ENCODE results near the gene MGST1.

The MGST1 gene

DNA sequence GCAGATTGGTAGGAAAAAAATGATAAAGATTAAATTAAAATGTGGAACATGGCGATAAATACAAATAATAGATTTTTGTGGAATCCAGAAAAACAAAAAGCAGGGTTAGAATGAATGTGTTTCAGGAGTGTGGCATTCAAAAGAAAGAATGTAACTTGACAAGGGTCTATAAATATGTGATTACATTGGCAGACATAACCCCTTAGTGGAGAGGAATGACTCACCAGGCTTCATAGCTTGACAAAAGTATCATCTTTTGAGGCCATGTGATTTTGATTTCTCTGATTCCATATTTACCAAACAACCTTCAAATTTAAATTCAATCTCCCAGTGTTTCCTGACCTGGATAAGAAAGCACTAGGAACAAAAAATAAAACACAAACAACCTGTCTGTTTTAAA, 24.4 kb upstream of the MGST1 start:
- TF ChIP-seq CTCF (conservative IDR thresholded peaks at IDR 0.05): no peak
- no peak overlapping the region; the same call in 1 of the 2 replicates for H3K27ac ChIP-seq

GRCh38 chr12:16323638-16324037, 23.8 kb upstream of the MGST1 start:
- H3K27ac ChIP-seq: no peak overlapping the region; the same call in 1 of the 2 replicates
- TF ChIP-seq CTCF (conservative IDR thresholded peaks at IDR 0.05): no peak

DNA sequence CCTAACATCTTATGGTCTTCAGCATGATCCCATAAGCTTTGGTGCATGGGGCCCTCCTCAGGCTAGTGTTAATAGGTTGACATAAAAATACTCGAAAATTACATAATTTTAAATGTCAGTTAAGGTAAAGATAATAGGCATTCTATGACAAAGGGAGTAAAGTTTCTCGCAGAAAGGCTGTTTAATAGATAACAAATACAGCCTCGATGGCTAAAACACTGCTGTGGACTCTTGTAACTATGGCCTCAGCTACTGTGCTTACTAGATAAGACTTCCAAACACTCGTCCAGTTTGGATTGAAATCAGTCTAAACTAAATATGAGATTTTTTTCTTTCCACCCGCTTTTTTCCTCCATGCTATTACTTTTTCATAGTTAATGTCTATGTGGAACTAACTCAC, 23.2 kb upstream of the MGST1 start:
- TF ChIP-seq CTCF (conservative IDR thresholded peaks at IDR 0.05): no peak
- no peak overlapping the region for H3K27ac ChIP-seq

DNA sequence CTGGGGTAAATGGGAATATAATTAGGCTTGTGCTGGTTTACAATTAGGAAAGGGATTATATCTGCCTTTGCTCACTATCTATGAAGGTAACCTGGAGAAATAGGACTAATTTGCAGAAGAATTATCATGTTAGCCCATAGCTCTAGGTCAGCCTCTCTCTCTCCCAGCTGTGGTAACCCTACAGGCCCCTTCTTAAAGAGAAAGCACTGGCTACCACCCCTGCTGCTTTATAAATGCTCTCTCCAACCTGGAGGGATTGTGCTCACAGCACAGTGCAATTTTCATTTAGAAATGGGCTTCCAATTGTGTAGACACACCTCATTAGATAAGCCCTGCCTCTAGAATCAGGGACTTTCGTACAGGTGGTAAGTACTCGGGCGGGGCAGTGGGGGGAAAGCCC, 22.7 kb upstream of the MGST1 start:
- no peak overlapping the region for H3K27ac ChIP-seq
- TF ChIP-seq CTCF (conservative IDR thresholded peaks at IDR 0.05): no peak

- no peak overlapping the region for H3K27ac ChIP-seq
- TF ChIP-seq CTCF (conservative IDR thresholded peaks at IDR 0.05): no peak
Observed at GRCh38 chr12:16325426-16325825, 22.0 kb upstream of the MGST1 start.

DNA sequence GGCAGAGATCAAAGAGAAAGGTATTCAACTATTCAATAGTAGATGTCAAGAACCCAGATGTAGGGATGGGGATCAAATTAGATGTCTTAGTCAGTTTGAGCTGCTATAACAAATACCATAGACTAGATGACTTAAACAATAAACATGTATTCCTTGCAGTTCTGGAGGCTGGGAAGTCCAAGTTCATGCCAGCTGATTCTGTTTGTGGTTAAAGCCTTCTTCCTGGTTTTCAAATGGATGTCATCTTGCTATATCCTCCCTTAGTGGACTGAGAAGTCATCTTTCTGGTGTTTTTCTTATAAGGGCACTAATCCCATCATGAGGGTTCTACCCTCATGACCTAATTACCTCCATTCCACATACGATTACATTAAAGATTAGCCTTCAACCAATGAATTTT, 19.5 kb upstream of the MGST1 start:
- no peak for TF ChIP-seq CTCF (conservative IDR thresholded peaks at IDR 0.05)
- no peak overlapping the region for H3K27ac ChIP-seq

DNA sequence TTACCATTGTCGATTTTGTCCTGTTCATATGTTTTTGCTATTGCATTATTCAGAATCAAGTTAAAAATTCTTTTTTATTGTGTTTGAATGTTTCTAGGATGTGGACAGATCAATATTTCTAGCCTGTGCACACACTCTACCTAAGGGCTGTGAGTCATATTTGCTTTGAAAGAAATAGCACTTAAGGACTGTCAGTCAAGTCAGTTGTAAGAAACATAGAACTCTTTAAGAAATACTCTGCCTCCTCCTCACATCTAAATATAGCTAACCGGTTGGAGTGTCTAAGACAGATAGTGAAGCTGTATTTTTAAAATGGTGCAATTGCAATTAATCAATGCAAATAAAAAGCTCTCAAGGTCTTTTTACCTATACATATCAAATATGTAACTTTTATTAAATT, 17.9 kb upstream of the MGST1 start:
- H3K27ac ChIP-seq: peak overlapping the region; percentile 79
- TF ChIP-seq CTCF (conservative IDR thresholded peaks at IDR 0.05): no peak

- peak overlapping the region; percentile 79 for H3K27ac ChIP-seq
- no peak for TF ChIP-seq CTCF (conservative IDR thresholded peaks at IDR 0.05)
Observed at GRCh38 chr12:16330560-16330959, 16.9 kb upstream of the MGST1 start.
